ENCODE results near the gene PLPP1. TPM values are rescaled to one million over a fixed set of nuclear protein-coding genes. Genes with fewer than 3 reads are reported as not detected.

Gene PLPP1
- total and polyA plus RNA-seq, 4 donors = 51.9 to 129 (median 60.7) TPM

GRCh38 chr5:55535199-55535905, 588 bp upstream of the PLPP1 start:
- Histone ChIP-seq H3K36me3 (ENCODE audit: control insufficient read depth in 4 of 4, insufficient read depth in 4 of 4, low read length in 4 of 4) (peaks cover 0 to 10% (median 2%) of the 10 kb centered on the region in 4 donors), H3K4me1 (ENCODE audit: control insufficient read depth in 5 of 5, insufficient read depth in 5 of 5, low read length in 5 of 5) (peaks cover 6 to 39% (median 9%) of the 10 kb centered on the region in 5 donors), H3K27ac (ENCODE audit: low read depth in 1 of 2, low read length in 1 of 2) (peak overlapping the region; percentile 96 to 98), H3K4me3 (peak overlapping the region; percentile 85), H3K9ac (ENCODE audit: insufficient read depth in 1 of 2, low read length in 2 of 2) (peak overlapping the region in 1 of 2 donors; percentile 87), H3K27me3 (ENCODE audit: control insufficient read depth in 3 of 3, insufficient read depth in 3 of 3, low read length in 2 of 3) (no peaks in the 10 kb centered on the region), H3K9me3 (ENCODE audit: control insufficient read depth in 4 of 4, insufficient read depth in 3 of 4, low read length in 3 of 4) (no peaks in the 10 kb centered on the region)
- no peak for DNase-seq
- WGBS, 2 donors = 15 to 22% methylated on average over 17 to 19 of the region's 19 CpGs
- no peak for TF ChIP-seq CTCF (IDR thresholded peaks at IDR 0.05; ENCODE audit: control extremely low read depth, extremely low read depth)
- ATAC-seq (ENCODE audit: insufficient read depth, low FRiP score) = no peak

- peak in 2 of 3 donors; percentile 47 to 69 for DNase-seq
- peak; percentile 42 for ATAC-seq (ENCODE audit: insufficient read depth, low FRiP score)
- no peaks in the 10 kb centered on the region for H3K27me3 ChIP-seq (ENCODE audit: control insufficient read depth in 3 of 3, insufficient read depth in 3 of 3, low read length in 2 of 3)
- H3K27ac ChIP-seq (ENCODE audit: low read depth in 1 of 2, low read length in 1 of 2) = peak overlapping the region; percentile 96 to 98
- TF ChIP-seq CTCF (IDR thresholded peaks at IDR 0.05; ENCODE audit: control extremely low read depth, extremely low read depth) = no peak
- H3K4me1 ChIP-seq (ENCODE audit: control insufficient read depth in 5 of 5, insufficient read depth in 5 of 5, low read length in 5 of 5) = peaks cover 8 to 45% (median 10%) of the 10 kb centered on the region in 5 donors
- peaks cover 0 to 10% (median 2%) of the 10 kb centered on the region in 4 donors for H3K36me3 ChIP-seq (ENCODE audit: control insufficient read depth in 4 of 4, insufficient read depth in 4 of 4, low read length in 4 of 4)
- peak overlapping the region; percentile 46 to 94 for H3K9ac ChIP-seq (ENCODE audit: insufficient read depth in 1 of 2, low read length in 2 of 2)
- H3K9me3 ChIP-seq (ENCODE audit: control insufficient read depth in 4 of 4, insufficient read depth in 3 of 4, low read length in 3 of 4) = no peaks in the 10 kb centered on the region
- peak overlapping the region; percentile 85 for H3K4me3 ChIP-seq
- WGBS, 2 donors = 6 to 12% methylated on average over 25 of the region's 25 CpGs
Measured at GRCh38 chr5:55533521-55534435, 986 bp downstream of the PLPP1 start.

GRCh38 chr5:55530669-55531068, 4.1 kb downstream of the PLPP1 start:
- H3K9me3 ChIP-seq (ENCODE audit: control insufficient read depth in 4 of 4, insufficient read depth in 3 of 4, low read length in 3 of 4) = no peaks in the 10 kb centered on the region
- DNase-seq (no peak), ATAC-seq (ENCODE audit: insufficient read depth, low FRiP score) (no peak)
- TF ChIP-seq CTCF (IDR thresholded peaks at IDR 0.05; ENCODE audit: control extremely low read depth, extremely low read depth) = no peak
- H3K36me3 ChIP-seq (ENCODE audit: control insufficient read depth in 4 of 4, insufficient read depth in 4 of 4, low read length in 4 of 4) = peaks cover 0 to 16% (median 3%) of the 10 kb centered on the region in 4 donors
- H3K4me1 ChIP-seq (ENCODE audit: control insufficient read depth in 5 of 5, insufficient read depth in 5 of 5, low read length in 5 of 5) = peaks cover 8 to 51% (median 14%) of the 10 kb centered on the region in 5 donors
- no peaks in the 10 kb centered on the region for H3K27me3 ChIP-seq (ENCODE audit: control insufficient read depth in 3 of 3, insufficient read depth in 3 of 3, low read length in 2 of 3)
- 91 to 95% methylated on average over 27 of the region's 27 CpGs for WGBS, 2 donors
- peak overlapping the region in 1 of 2 donors; percentile 61 for H3K9ac ChIP-seq (ENCODE audit: insufficient read depth in 1 of 2, low read length in 2 of 2)
- H3K4me3 ChIP-seq = no peak overlapping the region
- H3K27ac ChIP-seq (ENCODE audit: low read depth in 1 of 2, low read length in 1 of 2) = peak overlapping the region in 1 of 2 donors; percentile 29

Data from lung (tissue), 12 donors.